Neural cell (in vitro differentiated cells): ENCODE results near the gene PPFIA1. TPM values are rescaled to one million over a fixed set of nuclear protein-coding genes. Genes with fewer than 3 reads are reported as not detected.

Source experiments
- H2AFZ ChIP-seq: fragments of 200-600, 300-800 bp; sonication (generic), shearing (Covaris generic); 2 replicates; pipeline ENCODE4 v1.6.0; 2014; ENCODE audit warnings: low read depth, mild to moderate bottlenecking, antibody characterized with exemption, low read length, moderate library complexity
- H3F3A ChIP-seq: fragments of 200-600 bp; shearing (Covaris generic); 2 replicates; pipeline ENCODE4 v1.6.1; 2016; ENCODE audit warnings: mild to moderate bottlenecking, moderate library complexity, mixed read lengths, antibody characterized with exemption, low read length; ENCODE audit not compliant: insufficient read depth, poor library complexity, severe bottlenecking
- H3K27ac ChIP-seq: fragments of 200-600, 300-800 bp; sonication (generic), shearing (Covaris generic); 2 replicates; pipeline ENCODE4 v1.5.1; 2014; ENCODE audit warnings: mild to moderate bottlenecking, low read length, moderate library complexity
- H3K27me3 ChIP-seq: fragments of 300-800, 200-600 bp; sonication (generic), shearing (Covaris generic); 2 replicates; pipeline ENCODE4 v1.6.0; 2014; ENCODE audit warnings: mild to moderate bottlenecking, low read depth, low read length, moderate library complexity; ENCODE audit not compliant: insufficient read depth
- H3K36me3 ChIP-seq: fragments of 300-800, 200-600 bp; sonication (generic), shearing (Covaris generic); 2 replicates; pipeline ENCODE4 v1.5.1; 2014; ENCODE audit warnings: mild to moderate bottlenecking, antibody characterized with exemption, low read length, moderate library complexity; ENCODE audit not compliant: insufficient read depth
- H3K4me2 ChIP-seq: fragments of 300-800, 200-600 bp; sonication (generic), shearing (Covaris generic); 2 replicates; pipeline ENCODE4 v1.6.0; 2014; ENCODE audit warnings: mild to moderate bottlenecking, low read length
- H3K4me3 ChIP-seq: fragments of 300-800, 200-600 bp; sonication (generic), shearing (Covaris generic); 2 replicates; pipeline ENCODE4 v1.5.1; 2014; ENCODE audit warnings: mild to moderate bottlenecking, low read length, moderate library complexity
- H3K79me2 ChIP-seq: fragments of 200-600 bp; shearing (Covaris generic); replicated peaks from 2 replicates; pipeline ENCODE4 v1.6.0; 2014; ENCODE audit warnings: mild to moderate bottlenecking, low read length, moderate library complexity; ENCODE audit not compliant: insufficient read depth
- H3K9ac ChIP-seq: fragments of 300-800, 200-600 bp; sonication (generic), shearing (Covaris generic); 2 replicates; pipeline ENCODE4 v1.6.1; 2016; ENCODE audit warnings: mild to moderate bottlenecking, low read length, mixed read lengths
- H3K9me2 ChIP-seq: fragments of 200-600 bp; shearing (Covaris generic); 2 replicates; pipeline ENCODE4 v1.6.1; 2016; ENCODE audit warnings: mild to moderate bottlenecking, low read length, mixed read lengths; ENCODE audit not compliant: insufficient read depth
- H3K9me3 ChIP-seq: fragments of 200-600, 300-800 bp; sonication (generic), shearing (Covaris generic); 2 replicates; pipeline ENCODE4 v1.6.1; 2016; ENCODE audit warnings: mild to moderate bottlenecking, mixed run types, low read length, moderate library complexity, mixed read lengths
- H4K20me1 ChIP-seq: fragments of 200-600 bp; shearing (Covaris generic); 2 replicates; pipeline ENCODE4 v1.6.1; 2016; ENCODE audit warnings: mild to moderate bottlenecking, mixed run types; ENCODE audit not compliant: insufficient read depth
- EP300 ChIP-seq: fragments of 450-650 bp; conservative IDR thresholded peaks from 2 replicates; pipeline ENCODE4 v1.6.1; 2014; ENCODE audit warnings: antibody characterized with exemption, mild to moderate bottlenecking, moderate library complexity; ENCODE audit not compliant: poor library complexity, severe bottlenecking
- EZH2 ChIP-seq: fragments of 200-600, 300-800 bp; shearing (Covaris generic), sonication (generic); IDR thresholded peaks from 2 replicates; pipeline ENCODE4 v1.6.1; 2014; ENCODE audit warnings: antibody characterized with exemption, low read length, borderline replicate concordance, mild to moderate bottlenecking; ENCODE audit not compliant: insufficient read depth, poor library complexity, severe bottlenecking
- MXI1 ChIP-seq: fragments of 450-650 bp; conservative IDR thresholded peaks from 2 replicates; pipeline ENCODE4 v1.6.1; 2014; ENCODE audit warnings: antibody characterized with exemption, mild to moderate bottlenecking; ENCODE audit not compliant: poor library complexity, severe bottlenecking
- POLR2AphosphoS5 ChIP-seq: IDR thresholded peaks from 2 replicates; pipeline ENCODE4 v1.6.1; 2012
- RAD21 ChIP-seq: fragments of 450-650 bp; conservative IDR thresholded peaks from 2 replicates; pipeline ENCODE4 v1.6.1; 2014; ENCODE audit warnings: antibody characterized with exemption, mild to moderate bottlenecking, moderate library complexity
- SMC3 ChIP-seq: fragments of 450-650 bp; conservative IDR thresholded peaks from 2 replicates; pipeline ENCODE4 v1.6.1; 2014; ENCODE audit warnings: antibody characterized with exemption, mild to moderate bottlenecking, moderate library complexity; ENCODE audit not compliant: poor library complexity
- TAF1 ChIP-seq: IDR thresholded peaks from 2 replicates; pipeline ENCODE4 v1.6.1; 2012; ENCODE audit warnings: low read depth
- polyA plus RNA-seq: library from polyadenylated mRNA; depleted of rRNA; stranded (reverse); fragments of >200 nt; gene quantifications from 2 replicates; pipeline ENCODE4 v1.2.3, GENCODE V29; 2014
- TF ChIP-seq, protein P1 (sequence below): IDR thresholded peaks from 2 replicates; pipeline ENCODE4 v1.6.1; 2012; ENCODE audit warnings: borderline replicate concordance
- TF ChIP-seq, protein P2 (sequence below): fragments of 450-650 bp; IDR thresholded peaks from 2 replicates; pipeline ENCODE4 v1.5.1; 2014; ENCODE audit warnings: antibody characterized with exemption, mild to moderate bottlenecking, moderate library complexity; ENCODE audit not compliant: poor library complexity, severe bottlenecking

The PPFIA1 gene
- polyA plus RNA-seq, 1 donor from 2014 or later = 48.9 TPM

- Histone ChIP-seq H3K9me3 (no peaks in the 10 kb centered on the region), H3F3A (no peaks in the 10 kb centered on the region), H3K36me3 (peaks cover 13% of the 10 kb centered on the region), H3K79me2 (no peaks in the 10 kb centered on the region), H3K4me2 (no peak overlapping the region), H3K27ac (no peak overlapping the region), H4K20me1 (no peaks in the 10 kb centered on the region), H3K4me3 (no peak overlapping the region), H2AFZ (no peak overlapping the region), H3K9me2 (no peaks in the 10 kb centered on the region), H3K27me3 (no peaks in the 10 kb centered on the region), H3K9ac (no peak overlapping the region)
- TF ChIP-seq, protein P1, sequence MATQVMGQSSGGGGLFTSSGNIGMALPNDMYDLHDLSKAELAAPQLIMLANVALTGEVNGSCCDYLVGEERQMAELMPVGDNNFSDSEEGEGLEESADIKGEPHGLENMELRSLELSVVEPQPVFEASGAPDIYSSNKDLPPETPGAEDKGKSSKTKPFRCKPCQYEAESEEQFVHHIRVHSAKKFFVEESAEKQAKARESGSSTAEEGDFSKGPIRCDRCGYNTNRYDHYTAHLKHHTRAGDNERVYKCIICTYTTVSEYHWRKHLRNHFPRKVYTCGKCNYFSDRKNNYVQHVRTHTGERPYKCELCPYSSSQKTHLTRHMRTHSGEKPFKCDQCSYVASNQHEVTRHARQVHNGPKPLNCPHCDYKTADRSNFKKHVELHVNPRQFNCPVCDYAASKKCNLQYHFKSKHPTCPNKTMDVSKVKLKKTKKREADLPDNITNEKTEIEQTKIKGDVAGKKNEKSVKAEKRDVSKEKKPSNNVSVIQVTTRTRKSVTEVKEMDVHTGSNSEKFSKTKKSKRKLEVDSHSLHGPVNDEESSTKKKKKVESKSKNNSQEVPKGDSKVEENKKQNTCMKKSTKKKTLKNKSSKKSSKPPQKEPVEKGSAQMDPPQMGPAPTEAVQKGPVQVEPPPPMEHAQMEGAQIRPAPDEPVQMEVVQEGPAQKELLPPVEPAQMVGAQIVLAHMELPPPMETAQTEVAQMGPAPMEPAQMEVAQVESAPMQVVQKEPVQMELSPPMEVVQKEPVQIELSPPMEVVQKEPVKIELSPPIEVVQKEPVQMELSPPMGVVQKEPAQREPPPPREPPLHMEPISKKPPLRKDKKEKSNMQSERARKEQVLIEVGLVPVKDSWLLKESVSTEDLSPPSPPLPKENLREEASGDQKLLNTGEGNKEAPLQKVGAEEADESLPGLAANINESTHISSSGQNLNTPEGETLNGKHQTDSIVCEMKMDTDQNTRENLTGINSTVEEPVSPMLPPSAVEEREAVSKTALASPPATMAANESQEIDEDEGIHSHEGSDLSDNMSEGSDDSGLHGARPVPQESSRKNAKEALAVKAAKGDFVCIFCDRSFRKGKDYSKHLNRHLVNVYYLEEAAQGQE = no peak
- no peak for TF ChIP-seq SMC3
- TF ChIP-seq MXI1 = no peak
- TF ChIP-seq POLR2AphosphoS5 = no peak
- TF ChIP-seq EP300 = no peak
- no peak for TF ChIP-seq EZH2
- no peak for TF ChIP-seq RAD21
- no peak for TF ChIP-seq TAF1
- TF ChIP-seq, protein P2, sequence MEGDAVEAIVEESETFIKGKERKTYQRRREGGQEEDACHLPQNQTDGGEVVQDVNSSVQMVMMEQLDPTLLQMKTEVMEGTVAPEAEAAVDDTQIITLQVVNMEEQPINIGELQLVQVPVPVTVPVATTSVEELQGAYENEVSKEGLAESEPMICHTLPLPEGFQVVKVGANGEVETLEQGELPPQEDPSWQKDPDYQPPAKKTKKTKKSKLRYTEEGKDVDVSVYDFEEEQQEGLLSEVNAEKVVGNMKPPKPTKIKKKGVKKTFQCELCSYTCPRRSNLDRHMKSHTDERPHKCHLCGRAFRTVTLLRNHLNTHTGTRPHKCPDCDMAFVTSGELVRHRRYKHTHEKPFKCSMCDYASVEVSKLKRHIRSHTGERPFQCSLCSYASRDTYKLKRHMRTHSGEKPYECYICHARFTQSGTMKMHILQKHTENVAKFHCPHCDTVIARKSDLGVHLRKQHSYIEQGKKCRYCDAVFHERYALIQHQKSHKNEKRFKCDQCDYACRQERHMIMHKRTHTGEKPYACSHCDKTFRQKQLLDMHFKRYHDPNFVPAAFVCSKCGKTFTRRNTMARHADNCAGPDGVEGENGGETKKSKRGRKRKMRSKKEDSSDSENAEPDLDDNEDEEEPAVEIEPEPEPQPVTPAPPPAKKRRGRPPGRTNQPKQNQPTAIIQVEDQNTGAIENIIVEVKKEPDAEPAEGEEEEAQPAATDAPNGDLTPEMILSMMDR = no peak
Measured at GRCh38 chr11:70420008-70420464, 149.5 kb downstream of the PPFIA1 start.

GRCh38 chr11:70420496-70420895 is 150.0 kb downstream of the PPFIA1 start:
- Histone ChIP-seq H3K9ac (no peak overlapping the region), H3K4me2 (no peak overlapping the region), H3K27ac (no peak overlapping the region), H3K4me3 (no peak overlapping the region), H3F3A (no peaks in the 10 kb centered on the region), H2AFZ (no peak overlapping the region), H3K9me3 (no peaks in the 10 kb centered on the region), H3K9me2 (no peaks in the 10 kb centered on the region), H3K79me2 (no peaks in the 10 kb centered on the region), H3K27me3 (no peaks in the 10 kb centered on the region), H3K36me3 (peaks cover 13% of the 10 kb centered on the region), H4K20me1 (no peaks in the 10 kb centered on the region)
- no peak for TF ChIP-seq EP300
- TF ChIP-seq, protein P1 = no peak
- TF ChIP-seq, protein P2 = no peak
